ENCODE measurements around the gene MAS1.

- TF ChIP-seq CTCF (IDR thresholded peaks at IDR 0.05) = no peak
- no peak for TF ChIP-seq EZH2 (IDR thresholded peaks at IDR 0.05; ENCODE audit: borderline replicate concordance, insufficient read depth, low read depth, low read length, poor library complexity, severe bottlenecking)
Measured at GRCh38 chr6:159874435-159874834, 16.4 kb upstream of the MAS1 start.

All from B cell (primary cell).